Superior temporal gyrus (tissue), 1 donor: Measurements from ENCODE around the gene TAF11L11.
"Not testable (repeated sequence)": the region's sequence is repeated elsewhere in the genome, so short reads cannot be mapped to it uniquely, and the experiment has no call there.

Experiments
- DNase-seq: peaks from one replicate; pipeline ENCODE4 v3.0.0-alpha.2; 2016; ENCODE audit errors: extremely low spot score

TAF11L11 gene

DNA sequence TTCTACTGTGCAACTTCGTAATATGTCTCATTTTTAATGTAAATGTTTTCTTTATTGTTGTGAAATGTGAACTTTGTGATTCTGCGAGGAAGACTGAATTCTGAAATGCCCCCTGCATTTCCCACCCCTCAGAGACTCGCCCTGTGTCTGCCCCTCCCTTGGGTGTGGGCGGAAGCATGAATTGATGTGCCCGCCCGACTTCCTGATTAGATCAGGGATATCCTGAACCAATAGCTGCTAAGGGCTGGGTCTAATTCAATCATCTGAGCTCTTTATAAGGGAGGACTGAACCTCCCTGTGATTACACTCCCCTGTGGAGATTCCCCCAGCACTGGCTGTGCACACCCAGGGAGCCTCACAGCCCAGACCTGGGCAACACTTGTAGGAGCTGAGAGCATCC, at the start of gene TAF11L11:
Gene TAF11L11 (plus strand): TSS at position 304 of the 400 bp plus-strand sequence.
- DNase-seq, result not testable (repeated sequence)

DNA sequence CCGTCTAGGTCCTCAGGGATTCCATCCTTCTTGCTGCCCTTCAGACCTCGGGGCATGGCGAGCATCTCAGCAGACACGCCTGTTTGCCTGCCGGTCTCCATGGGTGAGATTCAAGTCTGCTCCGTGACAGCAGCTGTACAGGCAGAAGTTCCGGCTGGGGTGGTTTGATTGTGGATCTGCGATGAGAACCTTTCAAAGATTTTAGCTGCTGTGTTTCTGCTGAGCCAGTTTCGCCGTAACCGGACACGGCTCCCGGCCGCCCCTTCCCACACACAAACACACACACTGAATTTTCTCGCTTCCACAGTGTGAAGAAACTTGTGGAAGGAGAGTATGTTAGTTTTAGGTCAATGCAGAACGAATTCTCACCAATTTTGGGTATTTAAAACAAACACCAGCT, 18.3 kb upstream of the TAF11L11 start, which contains the start of gene TAF11L7:
Gene TAF11L7 (minus strand): TSS at position 101 of the 400 bp plus-strand sequence.
- DNase-seq, result not testable (repeated sequence)

DNA sequence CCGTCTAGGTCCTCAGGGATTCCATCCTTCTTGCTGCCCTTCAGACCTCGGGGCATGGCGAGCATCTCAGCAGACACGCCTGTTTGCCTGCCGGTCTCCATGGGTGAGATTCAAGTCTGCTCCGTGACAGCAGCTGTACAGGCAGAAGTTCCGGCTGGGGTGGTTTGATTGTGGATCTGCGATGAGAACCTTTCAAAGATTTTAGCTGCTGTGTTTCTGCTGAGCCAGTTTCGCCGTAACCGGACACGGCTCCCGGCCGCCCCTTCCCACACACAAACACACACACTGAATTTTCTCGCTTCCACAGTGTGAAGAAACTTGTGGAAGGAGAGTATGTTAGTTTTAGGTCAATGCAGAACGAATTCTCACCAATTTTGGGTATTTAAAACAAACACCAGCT, 13.1 kb upstream of the TAF11L11 start, which contains the start of gene TAF11L8:
Gene TAF11L8 (minus strand): TSS at position 101 of the 400 bp plus-strand sequence.
- DNase-seq, result not testable (repeated sequence)

GRCh38 chr5:17594255-17594654, 9.7 kb upstream of the TAF11L11 start, which contains the start of gene TAF11L9:
TAF11L9 (minus strand) TSS chr5:17594394.
- DNase-seq, result not testable (repeated sequence)

DNA sequence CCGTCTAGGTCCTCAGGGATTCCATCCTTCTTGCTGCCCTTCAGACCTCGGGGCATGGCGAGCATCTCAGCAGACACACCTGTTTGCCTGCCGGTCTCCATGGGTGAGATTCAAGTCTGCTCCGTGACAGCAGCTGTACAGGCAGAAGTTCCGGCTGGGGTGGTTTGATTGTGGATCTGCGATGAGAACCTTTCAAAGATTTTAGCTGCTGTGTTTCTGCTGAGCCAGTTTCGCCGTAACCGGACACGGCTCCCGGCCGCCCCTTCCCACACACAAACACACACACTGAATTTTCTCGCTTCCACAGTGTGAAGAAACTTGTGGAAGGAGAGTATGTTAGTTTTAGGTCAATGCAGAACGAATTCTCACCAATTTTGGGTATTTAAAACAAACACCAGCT, 6.3 kb upstream of the TAF11L11 start, which contains the start of gene TAF11L10:
Gene TAF11L10 (minus strand): TSS at position 101 of the 400 bp plus-strand sequence.
- DNase-seq, result not testable (repeated sequence)

GRCh38 chr5:17604951-17605350, 968 bp downstream of the TAF11L11 start:
- no peak for DNase-seq

DNA sequence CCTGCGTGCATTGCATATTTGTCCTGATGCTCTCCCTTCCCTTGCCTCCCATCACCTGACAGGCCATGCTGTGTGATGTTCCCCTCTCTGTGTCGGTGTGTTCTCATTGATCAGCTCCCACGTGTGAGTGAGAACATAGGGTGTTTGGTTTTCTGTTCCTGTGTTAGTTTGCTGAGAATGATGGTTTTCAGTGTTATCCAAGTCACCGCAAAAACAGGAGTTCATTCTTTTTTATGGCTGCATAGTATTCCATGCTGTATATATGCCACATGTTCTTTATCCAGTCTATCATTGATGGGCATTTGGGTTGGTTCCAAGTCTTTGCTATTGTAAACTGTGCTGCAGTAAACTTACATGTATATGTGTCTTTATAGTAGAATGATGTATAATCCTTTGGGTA, 3.5 kb downstream of the TAF11L11 start:
- not testable (repeated sequence) for DNase-seq

DNA sequence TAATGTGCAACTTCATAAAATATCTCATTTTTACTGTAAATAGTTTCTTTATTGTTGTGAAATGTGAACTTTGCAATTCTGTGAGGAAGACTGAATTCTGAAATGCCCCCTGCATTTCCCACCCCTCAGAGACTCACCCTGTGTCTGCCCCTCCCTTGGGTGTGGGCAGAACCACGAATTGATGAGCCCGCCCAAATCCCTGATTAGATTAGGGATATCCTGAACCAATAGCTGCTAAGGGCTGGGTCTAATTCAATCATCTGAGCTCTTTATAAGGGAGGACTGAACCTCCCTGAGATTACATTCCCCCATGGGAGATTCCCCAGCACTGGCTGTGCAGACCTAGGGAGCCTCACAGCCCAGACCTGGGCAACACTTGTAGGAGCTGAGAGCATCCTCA, 6.1 kb downstream of the TAF11L11 start, which contains the start of gene TAF11L12:
Gene TAF11L12 (plus strand): TSS at position 301 of the 400 bp plus-strand sequence.
- not testable (repeated sequence) for DNase-seq

GRCh38 chr5:17614872-17615605, 11.1 kb downstream of the TAF11L11 start:
- no peak for DNase-seq

DNA sequence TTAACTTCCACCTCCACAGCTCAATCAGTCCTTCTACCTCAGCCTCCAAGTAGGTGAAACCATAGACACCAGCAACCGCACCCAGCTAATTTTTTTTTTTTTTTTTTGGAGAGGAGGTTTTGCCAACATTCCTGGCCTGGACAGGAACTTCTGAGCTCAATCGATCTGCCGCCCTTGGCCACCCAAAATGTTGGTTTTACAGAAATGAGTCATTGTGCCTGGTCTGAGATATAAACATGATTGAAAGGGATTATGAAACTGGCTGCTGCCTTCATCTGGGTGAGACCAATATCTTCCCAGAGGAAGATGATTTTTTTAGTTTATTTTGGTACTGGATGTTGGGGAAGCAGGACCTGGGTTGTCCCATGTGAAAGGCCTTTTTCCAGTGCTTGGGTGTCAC, 15.4 kb downstream of the TAF11L11 start:
- no peak for DNase-seq

GRCh38 chr5:17620627-17621026, 16.6 kb downstream of the TAF11L11 start:
- no peak for DNase-seq

DNA sequence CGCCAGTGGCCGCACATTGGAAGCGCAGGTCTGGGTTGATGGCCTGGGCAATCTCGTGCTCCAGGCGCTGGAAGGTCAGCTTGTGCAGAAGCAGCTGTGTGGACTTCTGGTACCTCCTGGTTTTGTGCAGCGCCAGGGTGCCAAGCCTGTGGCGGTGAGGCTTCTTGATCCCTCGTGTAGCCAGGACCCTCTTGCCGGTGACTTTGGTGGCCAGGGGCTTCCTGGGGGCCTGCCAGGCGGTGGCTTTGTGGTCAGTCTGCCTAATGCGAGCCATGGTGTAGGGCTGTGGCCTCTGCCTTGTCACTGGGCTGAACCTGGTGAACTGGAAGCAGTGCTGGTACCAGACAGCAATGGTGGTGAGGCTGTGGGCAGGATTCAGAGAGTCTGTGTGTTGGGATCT, 21.7 kb downstream of the TAF11L11 start:
- no peak for DNase-seq

DNA sequence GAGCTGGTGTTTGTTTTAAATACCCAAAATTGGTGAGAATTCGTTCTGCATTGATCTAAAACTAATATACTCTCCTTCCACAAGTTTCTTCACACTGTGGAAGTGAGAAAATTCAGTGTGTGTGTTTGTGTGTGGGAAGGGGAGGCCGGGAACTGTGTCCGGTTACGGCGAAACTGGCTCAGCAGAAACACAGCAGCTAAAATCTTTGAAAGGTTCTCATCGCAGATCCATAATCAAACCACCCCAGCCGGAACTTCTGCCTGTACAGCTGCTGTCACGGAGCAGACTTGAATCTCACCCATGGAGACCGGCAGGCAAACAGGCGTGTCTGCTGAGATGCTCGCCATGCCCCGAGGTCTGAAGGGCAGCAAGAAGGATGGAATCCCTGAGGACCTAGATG, 27.8 kb downstream of the TAF11L11 start, which contains the start of gene TAF11L13:
Gene TAF11L13 (plus strand): TSS at position 301 of the 400 bp plus-strand sequence.
- DNase-seq, result not testable (repeated sequence)

- no peak for DNase-seq
Measured at GRCh38 chr5:17634160-17634559, 30.2 kb downstream of the TAF11L11 start, which contains the start of gene TAF11L14. TAF11L14 (plus strand) TSS chr5:17634460.

DNA sequence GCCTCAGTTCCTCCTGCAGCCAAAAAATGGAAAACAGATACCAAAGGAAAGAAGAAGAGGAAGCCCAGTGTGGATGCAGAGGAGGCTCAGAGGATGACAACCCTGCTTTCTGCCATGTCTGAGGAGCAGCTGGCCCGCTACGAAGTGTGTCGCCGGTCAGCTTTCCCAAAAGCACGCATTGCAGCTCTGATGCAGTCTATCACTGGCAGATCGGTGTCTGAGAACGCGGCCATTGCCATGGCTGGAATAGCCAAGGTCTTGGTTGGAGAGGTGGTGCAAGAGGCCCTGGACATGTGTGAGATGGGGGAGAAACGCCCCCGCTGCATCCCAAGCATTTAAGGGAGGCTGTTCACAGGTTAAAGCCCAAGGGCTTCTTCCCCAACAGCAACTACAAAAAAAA, 45.2 kb downstream of the TAF11L11 start:
- not testable (repeated sequence) for DNase-seq

DNA sequence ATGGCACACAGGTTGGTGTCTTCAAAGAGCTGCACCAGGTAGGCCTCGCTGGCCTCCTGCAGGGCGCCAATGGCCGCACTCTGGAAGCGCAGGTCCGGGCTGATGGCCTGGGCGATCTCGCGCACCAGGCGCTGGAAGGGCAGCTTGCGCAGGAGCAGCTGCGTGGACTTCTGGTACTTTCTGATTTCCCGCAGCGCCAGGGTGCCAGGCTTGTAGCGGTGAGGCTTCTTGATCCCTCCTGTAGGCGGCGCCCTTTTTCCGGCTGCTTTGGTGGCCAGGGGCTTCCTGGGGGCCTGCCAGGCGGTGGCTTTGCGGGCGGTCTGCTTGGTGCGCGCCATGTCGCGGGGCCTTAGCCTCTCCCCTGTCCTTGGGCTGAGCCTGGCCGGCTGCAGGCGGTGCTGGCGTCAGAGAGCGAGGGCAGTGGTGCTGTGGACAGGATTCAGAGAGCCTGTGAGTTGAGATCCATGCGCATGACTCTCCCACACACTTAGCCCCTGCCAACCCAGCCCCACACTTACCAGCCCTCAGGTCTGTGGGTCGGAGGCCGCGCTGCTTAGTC, 51.3 kb downstream of the TAF11L11 start:
- DNase-seq, result not testable (repeated sequence)
